Measurements from ENCODE around the gene SBK3.
"Not testable (repeated sequence)": the region's sequence is repeated elsewhere in the genome, so short reads cannot be mapped to it uniquely, and the experiment has no call there.

Gene SBK3

DNA sequence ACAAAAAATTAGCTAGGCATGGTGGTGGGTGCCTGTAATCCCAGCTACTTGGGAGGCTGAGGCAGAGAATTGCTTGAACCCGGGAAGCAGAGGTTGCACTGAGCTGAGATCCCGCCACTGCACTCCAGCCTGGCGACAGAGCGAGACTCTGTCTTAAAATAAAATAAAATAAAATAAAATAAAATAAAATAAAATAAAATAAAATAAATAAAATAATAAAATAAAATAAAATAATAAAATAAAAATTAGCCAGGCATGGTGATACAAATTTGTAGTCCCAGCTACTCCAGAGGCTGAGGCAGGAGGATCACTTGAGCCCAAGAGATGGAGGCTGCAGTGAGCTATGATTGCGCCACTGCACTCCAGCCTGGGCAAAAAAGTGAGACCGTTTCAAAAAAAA lies 28.6 kb upstream of the SBK3 start:
- not testable (repeated sequence) for DNase-seq

GRCh38 chr19:55569477-55569876 lies 24.1 kb upstream of the SBK3 start:
- not testable (repeated sequence) for DNase-seq

DNA sequence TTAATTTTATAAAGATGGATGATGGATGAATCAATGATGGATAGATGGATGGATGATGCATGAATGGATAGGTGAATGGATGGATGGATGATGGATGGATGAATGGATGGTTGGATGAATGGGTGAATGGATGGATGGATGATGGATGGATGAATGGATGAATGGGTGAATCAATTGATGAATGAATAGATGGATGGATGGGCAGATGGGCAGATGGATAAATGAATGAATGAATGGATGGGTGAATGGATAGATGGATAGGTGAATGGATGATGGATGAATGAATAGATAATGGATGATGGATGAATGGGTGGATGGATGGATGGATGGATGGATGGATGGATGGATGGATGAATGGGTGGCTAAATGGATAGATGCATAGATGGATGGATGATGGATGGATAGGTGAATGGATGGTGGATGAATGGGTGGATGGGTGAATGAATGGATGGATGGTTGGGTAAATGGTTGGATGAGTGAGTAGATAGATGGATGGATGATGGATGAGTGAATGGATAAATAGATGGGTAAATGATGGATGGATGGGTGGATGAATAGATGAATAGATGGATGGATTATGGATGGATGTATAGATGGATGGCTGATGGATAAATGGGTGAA lies 22.5 kb upstream of the SBK3 start:
- no peak for DNase-seq

GRCh38 chr19:55566823-55567222 lies 21.5 kb upstream of the SBK3 start:
- DNase-seq, result no peak

DNA sequence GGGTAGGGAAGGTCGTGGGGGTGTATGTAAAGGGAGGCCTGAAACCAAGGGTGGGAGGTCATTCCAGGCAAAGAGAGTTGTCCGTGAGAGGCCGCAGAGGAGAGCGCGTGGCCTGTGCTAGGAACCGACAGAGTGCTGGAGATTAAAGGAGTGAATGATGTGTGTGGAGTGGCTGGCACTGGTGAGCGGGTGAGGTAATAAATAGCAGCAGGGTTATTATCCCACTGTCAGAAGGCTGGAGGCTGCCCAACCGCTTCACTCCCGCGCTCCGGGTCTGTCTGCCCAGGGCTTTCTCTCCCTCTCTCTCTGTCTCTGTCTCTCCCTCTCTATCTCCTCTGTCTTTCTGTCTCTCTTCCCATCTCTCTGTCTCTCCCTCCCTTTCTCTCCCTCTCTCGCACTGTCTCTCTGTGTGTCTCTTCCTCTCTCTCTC lies 17.9 kb upstream of the SBK3 start:
- no peak for DNase-seq

DNA sequence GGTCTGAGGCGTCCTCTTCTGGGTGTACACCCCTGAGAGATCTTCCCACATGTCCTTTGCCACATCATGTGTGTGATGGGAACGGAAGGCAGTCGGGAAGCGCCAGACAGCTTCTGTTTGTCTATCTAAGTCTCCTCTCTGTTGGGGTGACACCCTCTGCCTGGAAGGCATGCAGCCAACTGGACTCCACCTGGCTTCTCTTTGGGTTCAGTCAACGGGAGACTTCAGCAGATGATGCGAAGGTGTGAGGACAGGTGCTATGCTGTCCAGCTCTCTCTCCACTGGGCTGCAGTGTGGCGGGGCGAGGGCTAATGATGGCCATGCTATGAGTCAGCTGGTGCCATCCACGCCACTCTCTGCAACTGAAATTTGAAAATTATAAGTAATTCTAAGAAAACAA lies 14.3 kb upstream of the SBK3 start:
- no peak for DNase-seq

GRCh38 chr19:55554741-55555152 lies 9.4 kb upstream of the SBK3 start:
- DNase-seq, result no peak

GRCh38 chr19:55554302-55554701 lies 9.0 kb upstream of the SBK3 start:
- DNase-seq, result no peak

GRCh38 chr19:55553217-55554182 lies 8.2 kb upstream of the SBK3 start:
- DNase-seq, result no peak

- DNase-seq, result no peak
Measured at GRCh38 chr19:55552620-55553019, 7.3 kb upstream of the SBK3 start.

DNA sequence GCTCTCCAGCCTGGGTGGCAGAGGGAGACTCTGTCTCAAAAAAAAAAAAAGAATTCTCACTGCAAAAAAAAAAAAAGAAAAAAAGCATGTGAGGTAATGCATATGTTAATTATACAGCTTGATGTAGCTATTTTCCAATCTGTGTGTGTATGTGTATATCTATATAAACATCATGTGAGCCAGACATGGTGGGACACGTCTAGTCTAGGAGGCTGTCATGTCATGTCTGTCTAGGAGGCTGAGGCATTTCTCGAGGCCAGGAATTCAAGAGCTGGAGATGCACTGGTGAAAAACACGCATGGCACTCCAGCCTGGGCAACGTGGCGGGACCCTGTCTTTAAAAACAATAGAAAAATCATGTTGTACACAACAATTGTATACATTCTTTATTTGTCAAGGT lies 6.9 kb upstream of the SBK3 start:
- no peak for DNase-seq

GRCh38 chr19:55550321-55550650 lies 4.9 kb upstream of the SBK3 start:
- DNase-seq, result no peak

DNA sequence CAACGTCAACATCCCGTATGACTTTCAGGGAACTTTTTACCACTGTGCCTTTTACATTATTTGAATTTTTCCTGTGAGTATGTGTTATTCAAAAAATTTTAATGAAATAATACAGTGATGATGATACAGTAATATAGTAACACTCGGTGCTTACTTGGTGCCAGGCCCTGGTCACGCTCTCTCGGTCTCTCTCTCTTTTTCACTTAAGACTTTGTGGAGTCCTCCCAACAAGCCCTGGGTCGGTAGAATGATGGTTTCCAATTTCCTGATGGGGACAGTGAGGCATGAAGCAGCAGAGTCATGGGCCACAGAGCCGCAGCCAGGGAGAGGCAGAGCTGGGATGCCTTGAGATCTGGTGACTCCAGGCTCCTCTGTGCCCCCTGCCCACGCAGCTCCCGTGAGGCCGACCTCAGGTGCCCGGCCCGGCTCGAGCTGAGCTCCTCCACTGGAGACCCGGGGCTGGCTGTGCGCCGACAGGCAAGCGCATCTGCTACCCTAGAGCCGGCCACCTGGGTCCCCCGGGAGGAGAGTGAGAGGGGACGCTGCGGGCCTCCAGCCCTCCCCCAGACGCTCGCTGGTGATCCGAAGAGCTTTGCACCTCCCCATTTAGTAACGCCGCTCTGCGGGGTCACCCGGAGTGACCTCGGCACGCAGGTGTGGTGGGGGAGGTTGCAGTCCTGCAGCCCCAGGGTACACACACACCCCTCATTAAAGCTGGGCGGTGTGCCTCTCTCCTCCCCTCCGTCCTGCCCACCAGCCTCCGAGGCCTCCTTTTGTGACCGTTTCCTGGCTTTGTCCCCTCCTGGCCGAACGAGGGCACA lies 4.4 kb upstream of the SBK3 start:
- no peak for DNase-seq

GRCh38 chr19:55546822-55547614 lies 1.7 kb upstream of the SBK3 start:
- no peak for DNase-seq

DNA sequence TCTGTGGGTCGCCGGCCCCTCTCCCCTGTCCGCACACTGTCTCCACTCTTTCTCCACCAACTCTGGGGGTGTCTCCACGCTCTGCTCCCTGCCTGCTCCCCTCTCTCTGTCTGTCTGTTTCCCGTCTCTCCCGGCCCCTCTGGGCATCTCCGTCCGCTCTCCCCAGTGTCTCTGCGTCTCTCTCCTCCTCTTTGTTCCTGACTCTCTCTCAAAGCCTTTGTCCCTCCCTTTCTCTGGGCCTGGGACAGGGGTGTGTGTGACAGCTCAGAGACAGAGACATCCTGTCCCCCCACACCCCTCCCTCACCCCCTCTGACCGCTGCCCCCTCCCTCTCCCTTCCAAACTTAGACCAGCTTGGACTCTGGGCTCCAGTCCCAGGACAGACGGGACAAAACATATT lies 668 bp upstream of the SBK3 start:
- DNase-seq, result no peak

DNA sequence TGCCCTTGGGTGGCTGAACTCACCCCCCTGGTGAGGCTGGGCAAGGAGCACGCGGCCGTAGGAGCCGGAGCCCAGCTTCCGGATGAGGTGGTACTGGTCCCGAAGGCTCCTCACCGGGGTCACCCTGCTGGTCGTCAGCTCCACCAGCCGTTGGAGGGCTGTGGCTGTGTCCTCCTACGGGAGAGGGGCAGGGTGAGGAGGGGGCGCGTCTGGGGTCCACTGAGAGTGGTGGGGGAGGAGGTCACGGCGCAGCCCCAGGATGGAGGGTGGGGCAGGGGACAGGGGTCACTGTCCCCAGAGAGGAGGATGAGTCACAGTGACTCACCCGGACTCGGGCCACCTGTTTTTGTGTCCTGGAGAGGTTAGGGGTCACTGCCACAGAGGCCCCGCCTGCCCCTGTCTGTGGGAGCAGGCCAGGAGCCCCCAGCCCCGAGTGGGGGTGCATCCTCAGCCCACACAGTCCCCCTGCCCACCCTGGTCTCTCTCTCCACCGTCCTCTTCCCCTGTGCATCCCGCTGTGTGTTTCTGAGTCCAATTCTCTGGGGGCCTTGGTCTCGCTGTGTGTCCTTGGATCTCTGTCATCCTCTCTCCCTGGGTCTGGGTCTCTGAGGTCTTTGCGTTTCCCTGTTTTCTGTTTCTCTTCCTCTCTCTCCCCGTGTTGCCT lies 435 bp downstream of the SBK3 start:
- no peak for DNase-seq

- DNase-seq, result no peak
Measured at GRCh38 chr19:55544014-55544413, 1.3 kb downstream of the SBK3 start.

- DNase-seq, result no peak
Measured at GRCh38 chr19:55543567-55543966, 1.8 kb downstream of the SBK3 start.

DNA sequence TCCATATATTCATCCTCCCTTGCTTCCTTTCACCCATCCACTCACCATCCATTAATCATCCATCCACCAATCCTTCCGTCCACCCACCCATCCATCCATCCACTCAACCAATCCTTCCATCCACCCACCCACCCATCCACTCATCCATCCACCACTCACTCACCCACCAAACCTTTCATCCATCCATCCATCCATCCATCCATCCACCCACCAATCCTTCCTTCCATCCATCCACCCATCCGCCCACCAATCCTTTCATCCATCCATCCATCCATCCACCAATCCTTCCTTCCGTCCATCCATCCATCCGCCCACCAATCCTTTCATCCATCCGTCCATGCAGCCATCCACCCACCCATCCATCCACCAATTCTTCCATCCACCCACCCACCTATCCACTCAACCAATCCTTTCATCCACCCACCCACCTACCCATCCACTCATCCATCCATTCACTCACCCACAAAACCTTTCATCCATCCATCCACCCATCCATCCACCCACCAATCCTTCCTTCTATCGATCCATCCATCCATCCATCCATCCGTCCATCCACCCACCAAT lies 3.0 kb downstream of the SBK3 start:
- no peak for DNase-seq

GRCh38 chr19:55541091-55541490 lies 4.3 kb downstream of the SBK3 start:
- no peak for DNase-seq

- DNase-seq, result no peak
Measured at GRCh38 chr19:55540619-55541018, 4.7 kb downstream of the SBK3 start.

Measured in activated gamma-delta T cell treated with Interleukin-2 at 50 U/mL for 16 hours (primary cell).